K562 treated with DMSO at 1 percent for 12 hours (cell line): ENCODE data around the gene GRIN2C. TPM values are rescaled to one million over a fixed set of nuclear protein-coding genes. Genes with fewer than 3 reads are reported as not detected.

Experiments used
- total RNA-seq: library from RNA; unstranded; fragments of 300-600 nt; gene quantifications from 2 replicates; pipeline ENCODE4 v1.2.3, GENCODE V29; 2022; ENCODE audit not compliant: insufficient read depth

Gene GRIN2C
- 0.36 and 0.42 TPM in 2 replicates for total RNA-seq

GRCh38 chr17:74859459-74860228, at the start of gene GRIN2C:
Gene GRIN2C, minus strand, starts transcription at chr17:74859885. Its CDS starts 4,793 bp downstream, at chr17:74855092.

GRCh38 chr17:74892974-74893911, 33.6 kb upstream of the GRIN2C start, which contains the start of gene FADS6:
Gene FADS6, minus strand, starts transcription at chr17:74893633. Its CDS starts 38 bp downstream, at chr17:74893595.

DNA sequence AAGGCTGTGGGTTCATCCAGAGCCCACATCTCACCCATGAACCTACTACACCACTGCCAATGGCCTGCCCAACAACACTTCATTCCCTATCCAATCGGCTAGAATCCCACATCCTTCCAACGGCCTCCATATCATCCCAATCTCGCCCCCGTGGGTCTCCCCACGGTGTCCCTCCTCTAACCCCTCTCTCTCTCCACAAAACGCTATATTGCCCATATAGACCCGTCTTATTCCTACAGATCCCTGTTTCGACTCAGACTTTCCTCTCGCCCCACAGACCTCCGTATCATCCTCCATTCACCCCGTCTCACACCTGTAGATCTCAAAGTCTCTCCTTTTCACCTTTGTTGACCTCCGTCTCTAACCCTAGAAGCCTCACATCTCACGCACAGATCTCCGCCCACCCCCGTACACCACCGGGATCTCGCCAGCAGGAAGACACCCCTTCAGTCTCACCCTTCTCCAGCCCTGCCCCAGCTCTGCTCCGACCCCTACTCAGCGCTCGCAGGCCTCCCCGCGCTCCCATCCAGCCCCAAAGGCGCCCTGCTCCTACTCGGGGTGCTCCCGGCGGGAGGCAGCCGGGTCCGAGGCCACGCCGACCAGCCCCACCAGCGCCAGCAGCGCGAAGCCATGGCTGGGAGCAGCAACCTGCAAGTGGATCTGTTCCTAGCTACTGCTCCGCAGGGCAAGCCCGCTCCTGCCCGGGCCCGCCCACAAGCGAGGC, 12.8 kb upstream of the GRIN2C start, which contains the start of gene FDXR:
Gene FDXR, minus strand, starts transcription at position 682 of the 724 bp plus-strand sequence. Its CDS starts 50 bp downstream, at position 632.

Other genes with a start within 250 kb of the GRIN2C start
- not detected in 2 replicates for gene CD300E, start 236.1 kb downstream of the GRIN2C start, total RNA-seq
- not detected in 2 replicates for gene CD300LF, start 147.0 kb downstream of the GRIN2C start, total RNA-seq
- gene RAB37, start 122.6 kb downstream of the GRIN2C start, total RNA-seq, result not detected in 2 replicates
- gene NHERF1, start 111.3 kb downstream of the GRIN2C start, total RNA-seq, result 53.0 and 73.8 TPM in 2 replicates
- gene NAT9, start 83.5 kb downstream of the GRIN2C start, total RNA-seq, result 22.2 and 29.1 TPM in 2 replicates
- 61.2 and 87.6 TPM in 2 replicates for gene FDXR, start 13.1 kb upstream of the GRIN2C start, total RNA-seq
- gene FADS6, start 33.7 kb upstream of the GRIN2C start, total RNA-seq, result 0.78 TPM in 1 of 2 replicates, not detected in the other
- 0.86 and 1.2 TPM in 2 replicates for gene USH1G, start 63.4 kb upstream of the GRIN2C start, total RNA-seq
- gene OTOP2, start 64.4 kb upstream of the GRIN2C start, total RNA-seq, result 0.31 and 0.40 TPM in 2 replicates
- not detected in 2 replicates for gene OTOP3, start 76.0 kb upstream of the GRIN2C start, total RNA-seq
- 5.2 and 5.4 TPM in 2 replicates for gene HID1, start 112.9 kb upstream of the GRIN2C start, total RNA-seq
- gene CDR2L, start 127.7 kb upstream of the GRIN2C start, total RNA-seq, result 10.4 and 14.9 TPM in 2 replicates
- gene MRPL58, start 152.8 kb upstream of the GRIN2C start, total RNA-seq, result 57.3 and 66.7 TPM in 2 replicates
- gene ATP5PD, start 187.1 kb upstream of the GRIN2C start, total RNA-seq, result 403 and 525 TPM in 2 replicates
- 21.3 and 36.3 TPM in 2 replicates for gene KCTD2, start 187.3 kb upstream of the GRIN2C start, total RNA-seq
- 3.1 and 5.8 TPM in 2 replicates for gene SLC16A5, start 228.1 kb upstream of the GRIN2C start, total RNA-seq